B cell (primary cell): ENCODE results near the gene DOK5. TPM values are rescaled to one million over a fixed set of nuclear protein-coding genes. Genes with fewer than 3 reads are reported as not detected.

Source experiments
- ATAC-seq: fragments of 200-7000 bp; cut with Tn5 transposase; one replicate; pipeline ENCODE4 v1.10.0; 2021; ENCODE audit warnings: low read depth, mild to moderate bottlenecking, moderate number of reproducible peaks, moderate library complexity
- CTCF ChIA-PET: fragments of 350-600 bp; sonication (Branson Sonifier 250); formaldehyde crosslinking; loops from one replicate; lab custom pipeline; 2021; ENCODE audit warnings: antibody characterized with exemption, inconsistent platforms; lab: Charles Lee
- POLR2A ChIA-PET: fragments of 350-600 bp; sonication (Branson Sonifier 250); formaldehyde crosslinking; loops from one replicate; lab custom pipeline; 2021; ENCODE audit warnings: antibody characterized with exemption; lab: Charles Lee
- DNase-seq: peaks from one replicate; pipeline ENCODE4 v3.0.0; 2013
- H2AFZ ChIP-seq: 2 replicates; pipeline ENCODE4 v1.6.1; 2012; ENCODE audit warnings: mild to moderate bottlenecking, low read depth, low read length; ENCODE audit not compliant: insufficient read depth, poor library complexity, severe bottlenecking
- H3K27ac ChIP-seq, 2 donors: 1 replicate in 1 of 2; 2 replicates in 1 of 2; pipeline ENCODE4 v1.5.1; 2012 to 2013; ENCODE audit warnings: low read length in 2 of 2, mild to moderate bottlenecking in 2 of 2, moderate library complexity in 1 of 2
- H3K27me3 ChIP-seq, 4 experiments: fragments of 200-600 bp in 1 of 4; sonication (generic) in 1 of 4; replicated peaks in 1 of 4; 1 replicate in 2 of 4; 2 replicates in 2 of 4; pipeline versions ENCODE4 v1.6.1 to v1.7.0; 2013 to 2016; ENCODE audit warnings: low read length in 3 of 4, mild to moderate bottlenecking in 2 of 4, mixed read lengths in 1 of 4, moderate library complexity in 1 of 4; ENCODE audit not compliant: insufficient read depth in 4 of 4, control insufficient read depth in 3 of 4; ENCODE audit errors: control extremely low read depth in 1 of 4
- H3K36me3 ChIP-seq, 2 experiments: replicated peaks in 1 of 2; 1 replicate in 1 of 2; 2 replicates in 1 of 2; pipeline versions ENCODE4 v1.6.1 to v1.7.1; 2013; ENCODE audit warnings: low read length in 1 of 2; ENCODE audit not compliant: insufficient read depth in 2 of 2, control insufficient read depth in 1 of 2; ENCODE audit errors: control extremely low read depth in 1 of 2, extremely low read depth in 1 of 2
- H3K4me1 ChIP-seq, 2 donors: fragments of 200-600 bp in 1 of 2; sonication (generic) in 1 of 2; 1 replicate in 1 of 2; 2 replicates in 1 of 2; pipeline versions ENCODE4 v1.5.1 to v1.6.1; 2013 to 2017; ENCODE audit warnings: low read length in 2 of 2; ENCODE audit not compliant: control insufficient read depth in 2 of 2, insufficient read depth in 2 of 2
- H3K4me2 ChIP-seq: replicated peaks from 2 replicates; pipeline ENCODE3; 2012; ENCODE audit warnings: mild to moderate bottlenecking, low read depth, low read length; ENCODE audit not compliant: poor library complexity, severe bottlenecking
- H3K4me3 ChIP-seq, 5 experiments: fragments of 200-600 bp in 1 of 5; sonication (generic) in 1 of 5; 1 replicate in 3 of 5; 2 replicates in 2 of 5; pipeline versions ENCODE4 v1.5.1 to v1.7.0; 2011 to 2016; ENCODE audit warnings: low read length in 4 of 5, mild to moderate bottlenecking in 4 of 5, low read depth in 2 of 5, control low read depth in 1 of 5, moderate library complexity in 1 of 5; ENCODE audit not compliant: insufficient read depth in 1 of 5; ENCODE audit errors: control extremely low read depth in 1 of 5, extremely low read depth in 1 of 5
- H3K79me2 ChIP-seq: fragments of 200-600 bp; sonication (generic); one replicate; pipeline ENCODE4 v1.6.0; 2016; ENCODE audit warnings: low read length; ENCODE audit not compliant: control insufficient read depth, insufficient read depth
- H3K9ac ChIP-seq: fragments of 200-600 bp; sonication (generic); 2 replicates; pipeline ENCODE4 v1.6.1; 2017; ENCODE audit warnings: mild to moderate bottlenecking, low read length, moderate library complexity
- H3K9me3 ChIP-seq, 3 donors: one replicate each; pipeline versions ENCODE4 v1.6.1 to v1.7.1; 2013; ENCODE audit warnings: low read length in 2 of 3; ENCODE audit not compliant: control insufficient read depth in 2 of 3, insufficient read depth in 1 of 3; ENCODE audit errors: control extremely low read depth in 1 of 3
- H4K20me1 ChIP-seq: 2 replicates; pipeline ENCODE4 v1.6.0; 2012; ENCODE audit warnings: mild to moderate bottlenecking, low read length; ENCODE audit not compliant: insufficient read depth, control insufficient read depth, poor library complexity, severe bottlenecking
- H3K27ac Mint-ChIP-seq: one replicate; pipeline ENCODE4 v1.8.0; 2021; ENCODE audit warnings: mixed read lengths
- H3K27me3 Mint-ChIP-seq: one replicate; pipeline ENCODE4 v1.8.0; 2021; ENCODE audit warnings: mixed read lengths
- H3K4me1 Mint-ChIP-seq: one replicate; pipeline ENCODE4 v1.8.0; 2021; ENCODE audit warnings: mixed read lengths
- H3K4me3 Mint-ChIP-seq: one replicate; pipeline ENCODE4 v1.8.0; 2021; ENCODE audit warnings: mixed read lengths
- H3K9me3 Mint-ChIP-seq: one replicate; pipeline ENCODE4 v1.8.0; 2022; ENCODE audit warnings: mixed read lengths; ENCODE audit not compliant: insufficient read depth
- EZH2 ChIP-seq: IDR thresholded peaks from 2 replicates; pipeline ENCODE4 v1.6.1; 2012; ENCODE audit warnings: borderline replicate concordance, low read depth, mild to moderate bottlenecking, moderate library complexity, low read length; ENCODE audit not compliant: insufficient read depth, poor library complexity, severe bottlenecking
- WGBS: methylation state at CpG from one replicate; pipeline ENCODE4 v1.1.5; 2013; ENCODE audit warnings: missing lambda C conversion rate; ENCODE audit not compliant: insufficient coverage; 5-methylcytosine and 5-hydroxymethylcytosine counted together
- intact Hi-C: fragments of 100-400 bp; cut with micrococcal nuclease; formaldehyde crosslinking; loops from one replicate; pipeline ENCODE4 v1.10.0; 2022
- polyA plus RNA-seq: library from polyadenylated mRNA; depleted of rRNA; stranded (reverse); fragments of >200 nt; gene quantifications from 2 replicates; pipeline ENCODE4 v1.2.3, GENCODE V29; 2012
- total RNA-seq, 2 donors: library from RNA; stranded (reverse); fragments of 120-200 nt in 1 of 2; gene quantifications; 1 replicate in 1 of 2; 2 replicates in 1 of 2; pipeline versions ENCODE4 v1.2.3 to v1.2.4, GENCODE V29; 2013 to 2022
- TF ChIP-seq, protein P1 (sequence below): fragments of 200-600 bp; IDR thresholded peaks from one replicate; pipeline ENCODE4 v1.8.0; 2022; ENCODE audit warnings: antibody characterized with exemption, mild to moderate bottlenecking

The DOK5 gene
- total and polyA plus RNA-seq, 2 donors (not counting 1 experiment from before 2014, with no cell fraction given): not detected

DNA sequence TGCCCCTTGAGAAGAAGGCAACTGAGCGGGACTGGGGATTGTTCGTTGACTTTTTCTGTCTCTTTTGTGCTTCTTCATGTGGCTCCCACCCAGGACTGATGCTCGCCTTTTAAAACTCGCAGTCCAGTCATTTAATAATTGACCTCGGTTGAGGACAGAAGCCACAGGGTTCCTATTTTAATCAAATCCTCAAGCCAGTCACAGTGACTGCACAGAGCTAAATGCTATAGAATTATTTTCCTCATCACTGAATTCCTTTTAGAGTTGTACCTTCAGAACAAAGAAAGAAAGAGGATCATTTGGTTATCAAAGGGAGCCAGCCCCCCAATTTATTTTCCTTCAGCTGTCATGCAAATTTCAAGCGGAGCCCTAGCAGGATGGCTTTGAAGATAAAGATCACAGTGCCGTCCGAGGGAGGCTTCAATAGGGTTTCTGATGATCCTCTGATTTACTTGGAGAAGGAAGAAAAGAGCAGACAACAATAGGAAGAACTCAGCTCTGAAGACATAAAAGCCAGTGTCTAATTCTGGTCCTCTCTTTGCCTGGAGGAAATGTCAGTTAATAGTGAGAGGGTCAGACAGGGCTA lies 186.6 kb downstream of the DOK5 start:
- no peak for DNase-seq
- Histone ChIP-seq H3K79me2 (no peaks in the 10 kb centered on the region), H4K20me1 (no peaks in the 10 kb centered on the region), H3K4me1 (no peaks in the 10 kb centered on the region), H2AFZ (no peak overlapping the region), H3K9me3 (no peaks in the 10 kb centered on the region), H3K4me2 (no peak overlapping the region), H3K9ac (no peak overlapping the region), H3K36me3 (no peaks in the 10 kb centered on the region), H3K4me3 (no peak overlapping the region), H3K27me3 (peaks cover 0 to 2% (median 0%) of the 10 kb centered on the region in 4 experiments), H3K27ac (no peak overlapping the region)
- intact Hi-C loops: no loop called here
- Mint-ChIP-seq H3K27me3 (peaks cover 24% of the 10 kb centered on the region), H3K27ac (no peak overlapping the region), H3K9me3 (no peaks in the 10 kb centered on the region), H3K4me3 (no peak overlapping the region), H3K4me1 (no peaks in the 10 kb centered on the region)
- WGBS: 91% methylated on average over 6 of the region's 8 CpGs
- ATAC-seq: no peak
- CTCF ChIA-PET: interaction anchor here (1.2 to 1.5 kb wide), 3 partner anchors 12 to 17 kb away, joined by 4 to 5 read pairs (median 4); no protein-coding TSS in a partner anchor
- TF ChIP-seq, protein P1, sequence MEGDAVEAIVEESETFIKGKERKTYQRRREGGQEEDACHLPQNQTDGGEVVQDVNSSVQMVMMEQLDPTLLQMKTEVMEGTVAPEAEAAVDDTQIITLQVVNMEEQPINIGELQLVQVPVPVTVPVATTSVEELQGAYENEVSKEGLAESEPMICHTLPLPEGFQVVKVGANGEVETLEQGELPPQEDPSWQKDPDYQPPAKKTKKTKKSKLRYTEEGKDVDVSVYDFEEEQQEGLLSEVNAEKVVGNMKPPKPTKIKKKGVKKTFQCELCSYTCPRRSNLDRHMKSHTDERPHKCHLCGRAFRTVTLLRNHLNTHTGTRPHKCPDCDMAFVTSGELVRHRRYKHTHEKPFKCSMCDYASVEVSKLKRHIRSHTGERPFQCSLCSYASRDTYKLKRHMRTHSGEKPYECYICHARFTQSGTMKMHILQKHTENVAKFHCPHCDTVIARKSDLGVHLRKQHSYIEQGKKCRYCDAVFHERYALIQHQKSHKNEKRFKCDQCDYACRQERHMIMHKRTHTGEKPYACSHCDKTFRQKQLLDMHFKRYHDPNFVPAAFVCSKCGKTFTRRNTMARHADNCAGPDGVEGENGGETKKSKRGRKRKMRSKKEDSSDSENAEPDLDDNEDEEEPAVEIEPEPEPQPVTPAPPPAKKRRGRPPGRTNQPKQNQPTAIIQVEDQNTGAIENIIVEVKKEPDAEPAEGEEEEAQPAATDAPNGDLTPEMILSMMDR: no peak
- TF ChIP-seq EZH2: no peak
- POLR2A ChIA-PET: no interaction called here

DNA sequence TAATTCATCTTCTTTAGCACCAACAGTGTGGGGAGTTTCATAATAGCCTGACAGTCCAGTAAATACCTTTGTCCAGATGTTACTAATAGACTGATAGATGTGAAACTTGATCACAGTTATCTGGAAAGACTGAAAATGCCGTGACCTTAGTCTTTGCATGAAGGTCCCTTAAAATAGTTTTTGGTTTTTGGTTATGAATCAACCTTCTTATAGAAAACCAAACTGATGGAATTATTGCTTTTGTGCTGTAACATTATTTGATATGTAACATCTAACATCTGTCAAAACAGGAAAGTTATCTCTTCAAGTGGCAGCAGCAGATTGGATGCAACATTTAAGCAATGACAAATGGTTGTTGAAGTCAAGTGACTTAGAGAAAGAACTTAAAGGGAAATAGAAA lies 190.4 kb downstream of the DOK5 start:
- Mint-ChIP-seq H3K4me3 (no peak overlapping the region), H3K27me3 (peaks cover 37% of the 10 kb centered on the region), H3K27ac (no peak overlapping the region), H3K4me1 (peaks cover 4% of the 10 kb centered on the region), H3K9me3 (no peaks in the 10 kb centered on the region)
- intact Hi-C loops: no loop called here
- Histone ChIP-seq H3K9ac (no peak overlapping the region), H3K9me3 (no peaks in the 10 kb centered on the region), H3K79me2 (no peaks in the 10 kb centered on the region), H4K20me1 (no peaks in the 10 kb centered on the region), H3K4me1 (peaks cover 0 to 5% of the 10 kb centered on the region in 2 donors), H2AFZ (no peak overlapping the region), H3K27ac (no peak overlapping the region), H3K4me3 (no peak overlapping the region), H3K27me3 (peaks cover 0 to 4% (median 1%) of the 10 kb centered on the region in 4 experiments), H3K36me3 (no peaks in the 10 kb centered on the region), H3K4me2 (no peak overlapping the region)
- POLR2A ChIA-PET: no interaction called here
- no CpG with 5 or more reads among the region's 1 CpG for WGBS
- ATAC-seq (no peak), DNase-seq (no peak)
- no peak for TF ChIP-seq EZH2
- TF ChIP-seq, protein P1: no peak
- CTCF ChIA-PET: interaction anchor here (1.5 to 2.4 kb wide), 2 partner anchors 9 to 14 kb away, joined by 3 to 6 read pairs; no protein-coding TSS in a partner anchor
